CD4-positive, alpha-beta T cell treated with Interleukin-6 for 4 hours (primary cell): ENCODE results near the gene B4GALNT2.
"Not testable (repeated sequence)": the region's sequence is repeated elsewhere in the genome, so short reads cannot be mapped to it uniquely, and the experiment has no call there.

Experiments
- DNase-seq: peaks from one replicate; pipeline ENCODE4 v3.0.0-alpha.2; 2020; ENCODE audit warnings: mixed read lengths

The B4GALNT2 gene, protein sequence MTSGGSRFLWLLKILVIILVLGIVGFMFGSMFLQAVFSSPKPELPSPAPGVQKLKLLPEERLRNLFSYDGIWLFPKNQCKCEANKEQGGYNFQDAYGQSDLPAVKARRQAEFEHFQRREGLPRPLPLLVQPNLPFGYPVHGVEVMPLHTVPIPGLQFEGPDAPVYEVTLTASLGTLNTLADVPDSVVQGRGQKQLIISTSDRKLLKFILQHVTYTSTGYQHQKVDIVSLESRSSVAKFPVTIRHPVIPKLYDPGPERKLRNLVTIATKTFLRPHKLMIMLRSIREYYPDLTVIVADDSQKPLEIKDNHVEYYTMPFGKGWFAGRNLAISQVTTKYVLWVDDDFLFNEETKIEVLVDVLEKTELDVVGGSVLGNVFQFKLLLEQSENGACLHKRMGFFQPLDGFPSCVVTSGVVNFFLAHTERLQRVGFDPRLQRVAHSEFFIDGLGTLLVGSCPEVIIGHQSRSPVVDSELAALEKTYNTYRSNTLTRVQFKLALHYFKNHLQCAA

GRCh38 chr17:49132699-49133364, at the start of gene B4GALNT2:
Gene B4GALNT2 (plus strand): TSS chr17:49132769. CDS start chr17:49132793, 24 bp downstream.
- peak; percentile 14 for DNase-seq

GRCh38 chr17:49085046-49085445, 47.5 kb upstream of the B4GALNT2 start:
- not testable (repeated sequence) for DNase-seq

DNA sequence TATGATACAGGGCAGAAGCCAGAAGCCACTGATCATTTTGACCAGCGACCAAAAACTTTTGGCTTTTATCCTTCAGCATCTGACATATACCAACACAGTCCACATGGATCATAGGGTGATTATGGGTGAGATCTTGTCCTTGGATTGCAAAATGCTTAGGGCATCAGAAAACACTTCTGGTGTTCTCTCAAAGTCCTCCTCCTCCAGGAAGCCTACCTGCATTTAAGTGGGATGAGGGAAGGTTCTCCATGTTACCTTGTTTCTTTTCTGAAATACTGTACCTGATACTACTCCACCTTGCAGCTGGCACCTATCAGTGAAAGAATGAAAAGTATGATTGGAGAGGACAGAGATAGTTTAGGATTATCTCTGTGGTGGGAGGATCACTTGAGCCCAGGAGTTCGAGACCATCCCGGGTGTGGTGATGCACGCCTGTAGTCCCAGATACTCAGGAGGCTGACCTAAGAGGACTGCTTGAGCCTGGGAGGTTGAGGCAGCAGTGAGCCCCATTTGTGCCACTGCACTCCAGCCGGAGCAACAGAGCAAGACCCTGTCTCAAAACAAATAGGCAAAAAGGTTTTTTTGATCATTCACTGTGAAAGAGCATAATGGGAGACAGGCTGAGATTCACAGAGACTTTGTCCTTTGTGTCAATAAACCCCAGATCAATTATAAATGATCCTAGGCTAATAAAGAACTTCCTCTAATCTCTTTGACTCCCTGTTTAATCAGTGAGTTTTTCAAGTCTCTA, 46.8 kb upstream of the B4GALNT2 start:
- no peak for DNase-seq

GRCh38 chr17:49086316-49086605, 46.3 kb upstream of the B4GALNT2 start:
- DNase-seq: no peak

DNA sequence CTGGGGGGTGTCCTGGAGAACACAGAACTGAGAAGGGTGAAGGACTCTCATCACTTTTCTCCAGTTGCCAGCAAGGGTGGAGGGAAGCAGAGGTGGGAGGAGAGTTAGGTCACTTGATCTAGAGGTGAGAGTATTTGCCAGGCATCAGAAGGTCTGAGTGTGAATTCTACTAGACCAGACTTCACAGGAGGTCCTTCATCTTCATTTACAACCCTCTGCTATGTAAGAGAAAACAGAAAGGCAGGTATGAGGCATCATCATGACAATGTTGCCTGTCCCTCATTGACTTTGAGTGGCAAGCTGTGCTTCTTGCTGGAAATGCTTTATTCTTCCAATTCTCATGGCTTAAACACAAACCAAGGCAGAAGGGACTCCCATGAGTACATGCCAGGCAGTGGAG, 45.9 kb upstream of the B4GALNT2 start:
- DNase-seq: no peak

DNA sequence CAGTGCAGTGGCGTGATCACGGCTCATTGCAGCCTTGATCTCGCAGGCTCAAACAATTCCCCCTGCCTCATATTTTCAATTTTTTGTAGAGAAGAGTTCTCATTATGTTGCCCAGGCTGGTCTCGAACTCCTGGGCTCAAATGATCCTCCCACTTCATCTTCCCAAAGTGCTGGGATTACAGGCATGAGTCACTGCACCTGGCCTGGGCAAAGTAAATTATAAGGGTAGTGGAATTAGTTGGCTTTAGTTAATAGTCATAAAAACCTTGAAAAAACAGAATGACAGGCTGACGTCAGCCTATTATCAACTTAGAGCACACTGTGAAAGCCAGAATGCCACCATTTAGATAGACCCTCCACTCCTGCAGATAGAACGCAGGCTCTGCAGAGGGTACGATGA, 43.5 kb upstream of the B4GALNT2 start:
- DNase-seq: no peak

- DNase-seq: no peak
Observed at GRCh38 chr17:49090878-49091594, 41.5 kb upstream of the B4GALNT2 start.

DNA sequence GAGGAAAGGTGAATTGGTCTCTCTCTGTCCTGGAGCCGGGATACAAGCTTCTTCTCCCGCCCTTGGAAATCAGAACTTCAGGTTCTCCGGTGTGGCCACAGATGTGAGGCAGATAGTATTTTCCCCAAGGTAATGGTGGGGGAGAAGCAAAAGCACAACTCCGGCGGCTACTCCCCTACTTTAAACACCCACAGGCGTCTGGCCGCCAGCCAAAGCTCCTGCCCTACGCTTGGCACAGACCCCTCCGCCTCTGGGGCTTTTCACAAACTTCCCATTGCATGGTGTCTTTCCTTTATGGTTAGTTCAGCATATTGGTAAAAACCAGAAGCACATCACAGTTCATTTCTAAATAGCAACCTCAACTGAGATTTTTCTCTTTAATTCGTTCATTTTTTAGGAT, 39.4 kb upstream of the B4GALNT2 start:
- no peak for DNase-seq

DNA sequence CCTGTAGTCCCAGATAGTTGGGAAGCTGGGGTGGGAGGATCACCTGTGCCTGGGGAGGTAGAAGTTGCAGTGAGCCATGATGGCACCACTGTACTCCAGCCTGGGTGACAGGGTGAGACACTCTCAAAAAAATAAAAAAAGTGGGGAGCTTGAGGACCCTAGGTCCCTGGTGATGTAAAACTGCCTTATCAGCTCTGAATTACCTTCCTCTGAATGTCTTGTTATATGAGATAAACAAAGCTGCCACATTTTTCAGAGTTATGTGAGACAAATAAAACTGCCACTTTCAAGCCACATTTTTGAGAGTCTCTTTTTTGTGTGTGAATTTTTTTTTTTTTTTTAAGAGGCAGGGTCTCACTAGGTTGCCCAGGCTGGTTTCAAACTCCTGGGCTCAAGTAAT, 32.0 kb upstream of the B4GALNT2 start:
- no peak for DNase-seq

DNA sequence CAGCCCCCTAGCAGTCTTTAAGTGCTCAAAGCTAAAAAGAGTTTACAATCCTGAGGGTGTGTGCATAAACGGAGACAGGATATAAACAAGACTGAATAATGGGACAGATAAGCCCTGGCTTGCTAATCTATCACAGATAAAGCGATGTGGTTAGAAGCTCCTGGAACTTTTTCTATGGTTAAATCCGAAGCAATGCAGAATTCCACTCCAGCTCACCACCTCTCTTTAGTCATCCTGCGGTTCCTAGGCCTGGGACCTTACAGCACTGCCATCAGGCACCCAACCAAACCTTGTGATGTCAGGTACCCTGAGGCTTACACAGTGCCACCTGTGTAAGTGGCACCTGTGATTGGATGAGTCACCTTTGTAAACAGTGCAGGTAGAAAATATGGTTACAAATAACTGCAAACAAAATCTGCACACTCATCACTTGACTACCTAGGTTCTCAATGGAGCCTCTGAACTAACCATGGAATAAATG, 31.5 kb upstream of the B4GALNT2 start:
- DNase-seq: no peak

DNA sequence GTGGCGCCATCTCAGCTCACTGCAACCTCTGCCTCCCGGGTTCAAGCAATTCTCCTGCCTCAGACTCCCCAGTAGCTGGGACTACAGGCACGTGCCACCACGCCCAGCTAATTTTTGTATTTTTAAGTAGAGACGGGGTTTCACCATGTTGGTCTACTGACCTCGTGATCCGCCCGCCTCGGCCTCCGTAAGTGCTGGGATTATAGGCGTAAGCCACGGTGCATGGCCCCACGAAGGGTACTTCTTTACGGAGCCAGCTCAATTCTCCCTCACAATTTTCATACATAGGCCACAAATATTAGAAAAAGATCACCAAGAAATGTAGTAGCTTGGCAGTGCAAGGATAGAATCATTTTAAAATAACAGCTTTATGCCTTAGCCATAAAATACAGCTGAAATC, 29.2 kb upstream of the B4GALNT2 start:
- DNase-seq: not testable (repeated sequence)

DNA sequence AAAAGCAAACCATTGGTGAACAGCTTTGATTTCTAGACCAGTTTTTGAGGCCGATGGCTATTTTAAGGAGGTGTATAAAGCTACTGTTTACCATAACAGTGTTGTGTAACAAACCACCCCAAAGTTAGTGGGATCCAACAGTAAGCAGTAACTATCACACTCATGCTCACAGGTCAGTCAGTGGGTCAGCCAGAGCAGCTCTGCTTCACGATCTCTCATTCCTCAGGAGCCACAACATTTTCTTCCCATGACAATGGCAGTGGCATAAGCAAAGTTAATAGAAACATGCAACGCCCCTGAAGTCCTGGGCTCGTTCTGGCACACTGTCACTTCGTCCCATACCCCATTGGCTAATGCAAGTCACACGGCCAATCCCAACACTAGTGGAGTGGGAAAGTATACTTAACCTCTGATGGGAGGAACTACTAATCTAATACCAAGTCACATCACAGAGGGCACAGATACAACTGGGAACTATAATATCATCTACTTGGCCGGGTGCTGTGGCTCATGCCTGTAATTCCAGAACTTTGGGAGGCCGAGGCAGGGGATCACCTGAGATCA, 28.0 kb upstream of the B4GALNT2 start:
- no peak for DNase-seq

DNA sequence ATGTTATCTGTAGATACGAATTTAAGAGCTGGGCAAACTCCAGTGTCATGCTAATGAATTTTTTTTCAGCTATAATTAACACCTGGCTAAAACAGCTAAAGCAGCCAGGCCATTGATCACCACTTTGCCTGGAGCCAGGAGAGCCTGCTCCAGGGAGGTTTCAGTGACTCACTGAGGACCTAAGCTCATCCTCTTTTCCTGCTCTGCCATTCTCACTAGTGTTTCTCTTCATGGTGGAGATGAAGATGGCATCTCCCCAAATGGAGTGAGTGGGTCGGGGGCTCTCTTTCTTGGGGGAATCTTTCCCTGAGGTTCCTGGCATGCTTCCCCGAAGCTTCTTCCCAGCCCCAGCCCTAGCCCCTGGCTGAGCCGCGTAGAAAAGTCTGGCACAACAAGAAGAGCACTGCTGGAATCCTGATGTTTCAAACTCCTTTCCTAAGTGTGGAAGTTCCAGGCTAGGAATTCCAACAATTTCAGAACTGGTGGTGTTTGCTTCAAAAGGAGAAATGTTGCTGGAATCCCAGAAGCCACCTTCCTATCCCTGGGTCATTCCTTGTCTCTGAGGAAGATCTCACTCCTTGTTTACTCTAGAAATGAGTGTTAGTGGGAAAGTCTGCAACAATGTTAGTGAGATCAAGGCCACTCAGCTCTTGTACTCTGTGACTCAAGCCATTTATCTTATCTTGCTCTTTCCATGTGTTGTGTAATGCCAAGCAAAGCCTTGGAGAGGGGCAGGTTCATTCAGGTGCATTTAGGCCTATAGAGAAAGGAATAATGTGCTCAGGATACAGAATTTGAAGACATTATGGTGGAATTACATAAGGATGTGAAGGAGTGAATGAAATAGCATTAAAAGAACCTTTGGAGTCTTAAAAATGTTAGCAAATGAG, 26.0 kb upstream of the B4GALNT2 start:
- no peak for DNase-seq

- DNase-seq: no peak
Observed at GRCh38 chr17:49107211-49107557, 25.4 kb upstream of the B4GALNT2 start.

DNA sequence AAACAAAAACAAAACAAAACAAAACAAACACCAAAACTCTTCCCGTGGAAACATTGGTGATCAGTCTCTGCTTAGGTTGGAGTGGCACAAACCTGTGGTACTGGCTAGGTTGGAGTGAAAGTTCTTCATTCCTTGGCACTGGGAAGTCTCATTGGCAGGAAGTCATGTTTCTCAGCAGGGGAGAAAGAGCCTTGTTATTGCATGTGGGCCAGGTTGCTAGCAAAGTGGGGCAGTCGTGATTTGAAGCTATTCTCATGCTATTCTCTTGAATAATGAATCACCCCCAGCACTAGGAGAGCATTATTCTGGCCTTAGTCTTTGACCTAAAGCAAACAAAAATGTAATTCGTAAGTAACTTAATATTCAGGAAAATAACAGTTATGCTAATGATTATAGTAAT, 24.3 kb upstream of the B4GALNT2 start:
- DNase-seq: no peak

- DNase-seq: no peak
Observed at GRCh38 chr17:49110509-49110908, 22.1 kb upstream of the B4GALNT2 start.

- no peak for DNase-seq
Observed at GRCh38 chr17:49111934-49112333, 20.6 kb upstream of the B4GALNT2 start.

DNA sequence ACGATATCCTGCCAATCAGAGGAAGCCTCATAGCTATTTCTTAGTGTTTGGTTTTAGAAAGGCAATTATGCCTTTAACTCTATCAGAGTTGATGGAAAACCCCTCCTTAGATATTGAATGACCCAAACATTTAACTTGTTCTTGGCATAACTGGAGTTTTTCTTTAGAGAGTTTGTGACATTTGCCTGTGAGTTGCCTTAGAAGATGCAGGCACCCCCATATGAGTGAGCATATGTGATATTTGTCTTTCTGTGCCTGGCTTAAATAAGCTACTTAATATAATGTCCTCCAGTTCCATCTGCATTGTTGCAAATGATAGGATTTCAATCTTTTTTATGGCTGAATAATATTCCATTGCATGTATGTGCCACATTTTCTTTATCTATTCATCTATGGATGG, 19.6 kb upstream of the B4GALNT2 start:
- DNase-seq: no peak

GRCh38 chr17:49114703-49115102, 17.9 kb upstream of the B4GALNT2 start:
- DNase-seq: no peak

- DNase-seq: no peak
Observed at GRCh38 chr17:49117587-49118230, 14.9 kb upstream of the B4GALNT2 start.

GRCh38 chr17:49120166-49120565, 12.4 kb upstream of the B4GALNT2 start:
- no peak for DNase-seq
